Osteoblast (primary cell): ENCODE data around the gene PARP2. TPM values are rescaled to one million over a fixed set of nuclear protein-coding genes. Genes with fewer than 3 reads are reported as not detected.

Experiments used
- DNase-seq: peaks from one replicate; pipeline ENCODE4 v3.0.0; 2011; ENCODE audit warnings: low spot score, mixed read lengths; ENCODE audit not compliant: insufficient read length; ENCODE audit errors: missing footprints
- H2AFZ ChIP-seq: 2 replicates; pipeline ENCODE4 v1.6.0; 2011; ENCODE audit warnings: mild to moderate bottlenecking, low read length
- H3K27ac ChIP-seq: 2 replicates; pipeline ENCODE4 v1.5.1; 2011; ENCODE audit warnings: mild to moderate bottlenecking, low read depth, low read length, moderate library complexity
- H3K27me3 ChIP-seq: 2 replicates; pipeline ENCODE4 v1.6.0; 2012; ENCODE audit warnings: mild to moderate bottlenecking, control low read depth, inconsistent platforms, low read length, moderate library complexity; ENCODE audit not compliant: insufficient read depth
- H3K36me3 ChIP-seq: 2 replicates; pipeline ENCODE4 v1.5.1; 2011; ENCODE audit warnings: mild to moderate bottlenecking, low read length, control low read depth, moderate library complexity; ENCODE audit not compliant: insufficient read depth
- H3K4me1 ChIP-seq: 2 replicates; pipeline ENCODE4 v1.5.1; 2011; ENCODE audit warnings: mild to moderate bottlenecking, low read length, control low read depth, moderate library complexity; ENCODE audit not compliant: insufficient read depth
- H3K4me2 ChIP-seq: 2 replicates; pipeline ENCODE4 v1.6.0; 2011; ENCODE audit warnings: mild to moderate bottlenecking, low read length; ENCODE audit not compliant: insufficient read depth
- H3K4me3 ChIP-seq: fragments of 200-600 bp; sonication (generic); 3 replicates; pipeline ENCODE4 v1.5.1; 2012; ENCODE audit warnings: mild to moderate bottlenecking, low read length, inconsistent platforms; ENCODE audit not compliant: insufficient read depth
- H3K79me2 ChIP-seq: 2 replicates; pipeline ENCODE4 v1.6.0; 2012; ENCODE audit warnings: mild to moderate bottlenecking, low read length, control low read depth, inconsistent platforms; ENCODE audit not compliant: insufficient read depth
- H3K9me3 ChIP-seq: 2 replicates; pipeline ENCODE4 v1.5.1; 2011; ENCODE audit warnings: low read depth, low read length, control low read depth
- H4K20me1 ChIP-seq: 2 replicates; pipeline ENCODE4 v1.6.0; 2012; ENCODE audit warnings: mild to moderate bottlenecking, low read length, control low read depth; ENCODE audit not compliant: insufficient read depth
- total RNA-seq: library from RNA; depleted of rRNA; stranded (reverse); fragments of >200 nt; gene quantifications from 2 replicates; pipeline ENCODE4 v1.2.3, GENCODE V29; 2012
- TF ChIP-seq, protein P1 (sequence below): IDR thresholded peaks from 2 replicates; pipeline ENCODE4 v1.5.1; 2011; ENCODE audit warnings: mild to moderate bottlenecking, low read depth, low read length, moderate library complexity; ENCODE audit errors: extremely low read depth

The PARP2 gene
- total RNA-seq, 1 donor, result 5.8 TPM

DNA sequence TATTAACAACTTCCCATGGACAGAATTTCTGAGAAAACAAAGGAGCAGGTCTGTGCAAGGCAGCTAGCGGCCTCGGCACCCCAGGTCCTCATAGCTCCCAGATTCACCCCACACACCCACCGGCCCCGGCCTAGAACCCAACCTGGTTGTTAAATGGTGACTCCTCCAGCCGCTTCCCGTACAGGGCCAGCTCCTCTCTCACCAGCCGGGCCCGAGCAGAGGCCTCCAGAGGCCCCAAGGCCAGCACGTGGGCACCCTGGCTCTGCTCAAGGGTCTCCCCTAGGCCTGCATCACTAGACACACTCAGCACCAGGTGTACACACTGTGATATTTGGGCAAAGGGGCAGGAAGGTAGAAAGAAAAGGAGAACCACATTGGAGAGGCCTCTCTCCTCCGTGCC lies 39.6 kb downstream of the PARP2 start:
- Histone ChIP-seq H4K20me1 (no peaks in the 10 kb centered on the region), H3K79me2 (no peaks in the 10 kb centered on the region), H3K9me3 (no peaks in the 10 kb centered on the region), H3K36me3 (peaks cover 87% of the 10 kb centered on the region), H3K27ac (no peak overlapping the region), H2AFZ (no peak overlapping the region), H3K27me3 (no peaks in the 10 kb centered on the region), H3K4me3 (no peak overlapping the region), H3K4me1 (no peaks in the 10 kb centered on the region), H3K4me2 (no peak overlapping the region)
- TF ChIP-seq, protein P1, sequence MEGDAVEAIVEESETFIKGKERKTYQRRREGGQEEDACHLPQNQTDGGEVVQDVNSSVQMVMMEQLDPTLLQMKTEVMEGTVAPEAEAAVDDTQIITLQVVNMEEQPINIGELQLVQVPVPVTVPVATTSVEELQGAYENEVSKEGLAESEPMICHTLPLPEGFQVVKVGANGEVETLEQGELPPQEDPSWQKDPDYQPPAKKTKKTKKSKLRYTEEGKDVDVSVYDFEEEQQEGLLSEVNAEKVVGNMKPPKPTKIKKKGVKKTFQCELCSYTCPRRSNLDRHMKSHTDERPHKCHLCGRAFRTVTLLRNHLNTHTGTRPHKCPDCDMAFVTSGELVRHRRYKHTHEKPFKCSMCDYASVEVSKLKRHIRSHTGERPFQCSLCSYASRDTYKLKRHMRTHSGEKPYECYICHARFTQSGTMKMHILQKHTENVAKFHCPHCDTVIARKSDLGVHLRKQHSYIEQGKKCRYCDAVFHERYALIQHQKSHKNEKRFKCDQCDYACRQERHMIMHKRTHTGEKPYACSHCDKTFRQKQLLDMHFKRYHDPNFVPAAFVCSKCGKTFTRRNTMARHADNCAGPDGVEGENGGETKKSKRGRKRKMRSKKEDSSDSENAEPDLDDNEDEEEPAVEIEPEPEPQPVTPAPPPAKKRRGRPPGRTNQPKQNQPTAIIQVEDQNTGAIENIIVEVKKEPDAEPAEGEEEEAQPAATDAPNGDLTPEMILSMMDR, result no peak
- no peak for DNase-seq

DNA sequence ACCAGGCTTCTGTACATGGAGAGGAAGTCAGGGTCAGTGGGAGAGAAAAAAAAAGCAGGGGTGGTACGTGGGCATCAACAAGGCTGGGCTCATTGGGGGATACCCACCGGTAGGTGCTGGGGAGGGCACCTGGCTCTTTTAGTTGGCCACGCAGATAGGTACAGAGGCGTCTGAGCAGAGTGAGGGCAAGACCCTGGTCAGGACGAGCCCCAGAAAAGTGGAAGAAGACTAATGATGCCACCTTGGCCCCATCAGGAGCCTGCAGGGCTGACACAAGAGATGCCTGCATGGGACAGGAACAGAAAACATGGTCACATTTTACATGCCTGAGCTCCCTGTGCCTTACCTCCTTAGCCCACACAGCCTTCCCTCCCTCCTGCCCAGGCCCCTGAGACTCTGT lies 40.2 kb downstream of the PARP2 start:
- no peaks in the 10 kb centered on the region for H3K27me3 ChIP-seq
- H3K9me3 ChIP-seq, result no peaks in the 10 kb centered on the region
- H3K4me1 ChIP-seq, result no peaks in the 10 kb centered on the region
- peaks cover 87% of the 10 kb centered on the region for H3K36me3 ChIP-seq
- DNase-seq, result no peak
- no peaks in the 10 kb centered on the region for H3K79me2 ChIP-seq
- H3K4me3 ChIP-seq, result no peak overlapping the region
- H2AFZ ChIP-seq, result no peak overlapping the region
- H3K27ac ChIP-seq, result no peak overlapping the region
- H4K20me1 ChIP-seq, result no peaks in the 10 kb centered on the region
- no peak overlapping the region for H3K4me2 ChIP-seq
- TF ChIP-seq, protein P1, result no peak

DNA sequence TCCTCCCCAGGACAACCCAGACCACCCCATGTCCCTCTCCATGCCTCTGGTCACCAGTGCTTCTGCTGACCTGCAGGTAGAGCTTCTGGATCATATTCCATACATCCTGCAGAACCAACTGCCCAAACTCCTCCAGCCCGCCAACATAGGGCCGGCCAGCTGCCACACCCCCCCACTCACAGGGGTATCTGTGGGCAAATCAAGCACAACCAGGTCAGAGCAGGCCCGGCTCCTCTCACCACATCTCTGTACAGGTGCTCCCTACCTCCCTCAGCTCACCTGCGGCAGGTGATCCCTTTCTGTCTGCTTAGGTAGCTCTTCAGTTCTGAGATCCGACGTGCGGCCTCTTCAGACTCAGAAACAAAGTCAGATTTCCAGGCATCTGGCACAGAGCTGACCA lies 40.9 kb downstream of the PARP2 start:
- Histone ChIP-seq H3K36me3 (peaks cover 87% of the 10 kb centered on the region), H4K20me1 (no peaks in the 10 kb centered on the region), H3K4me1 (no peaks in the 10 kb centered on the region), H3K79me2 (no peaks in the 10 kb centered on the region), H3K27me3 (no peaks in the 10 kb centered on the region), H3K9me3 (no peaks in the 10 kb centered on the region), H2AFZ (no peak overlapping the region), H3K4me2 (no peak overlapping the region), H3K27ac (no peak overlapping the region), H3K4me3 (no peak overlapping the region)
- no peak for DNase-seq
- TF ChIP-seq, protein P1, result no peak

DNA sequence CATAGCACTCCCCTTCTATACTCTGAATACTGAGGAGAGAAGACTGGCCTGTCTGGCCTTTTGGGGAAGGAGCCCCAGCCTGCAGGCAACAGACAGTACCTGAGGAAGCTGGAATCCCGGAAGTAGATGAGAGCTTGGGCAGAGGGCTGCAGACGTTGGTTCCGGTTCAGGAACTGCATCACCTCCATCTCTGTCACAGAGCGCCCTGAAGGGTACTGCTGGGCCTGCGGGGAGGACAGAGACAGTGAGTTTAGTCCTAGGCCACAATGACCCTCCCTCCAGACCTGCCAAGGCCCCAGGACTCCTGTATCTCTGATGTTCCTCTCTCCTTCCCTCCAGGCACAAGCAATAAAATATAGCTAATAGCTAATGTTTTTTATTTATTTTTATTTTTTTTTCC lies 41.5 kb downstream of the PARP2 start:
- Histone ChIP-seq H3K4me2 (no peak overlapping the region), H3K36me3 (peaks cover 87% of the 10 kb centered on the region), H3K4me3 (no peak overlapping the region), H3K27ac (no peak overlapping the region), H2AFZ (no peak overlapping the region), H3K9me3 (no peaks in the 10 kb centered on the region), H3K27me3 (no peaks in the 10 kb centered on the region), H4K20me1 (no peaks in the 10 kb centered on the region), H3K4me1 (no peaks in the 10 kb centered on the region), H3K79me2 (no peaks in the 10 kb centered on the region)
- DNase-seq, result no peak
- TF ChIP-seq, protein P1, result no peak
